ENCODE results near the gene HSBP1L1. TPM values are rescaled to one million over a fixed set of nuclear protein-coding genes. Genes with fewer than 3 reads are reported as not detected.

Gene HSBP1L1
- total and polyA plus RNA-seq, 2 of the 13 experiments (the other 11 are each of a cell fraction or from before 2014, with no cell fraction given) = 22.6 to 45.1 TPM

DNA sequence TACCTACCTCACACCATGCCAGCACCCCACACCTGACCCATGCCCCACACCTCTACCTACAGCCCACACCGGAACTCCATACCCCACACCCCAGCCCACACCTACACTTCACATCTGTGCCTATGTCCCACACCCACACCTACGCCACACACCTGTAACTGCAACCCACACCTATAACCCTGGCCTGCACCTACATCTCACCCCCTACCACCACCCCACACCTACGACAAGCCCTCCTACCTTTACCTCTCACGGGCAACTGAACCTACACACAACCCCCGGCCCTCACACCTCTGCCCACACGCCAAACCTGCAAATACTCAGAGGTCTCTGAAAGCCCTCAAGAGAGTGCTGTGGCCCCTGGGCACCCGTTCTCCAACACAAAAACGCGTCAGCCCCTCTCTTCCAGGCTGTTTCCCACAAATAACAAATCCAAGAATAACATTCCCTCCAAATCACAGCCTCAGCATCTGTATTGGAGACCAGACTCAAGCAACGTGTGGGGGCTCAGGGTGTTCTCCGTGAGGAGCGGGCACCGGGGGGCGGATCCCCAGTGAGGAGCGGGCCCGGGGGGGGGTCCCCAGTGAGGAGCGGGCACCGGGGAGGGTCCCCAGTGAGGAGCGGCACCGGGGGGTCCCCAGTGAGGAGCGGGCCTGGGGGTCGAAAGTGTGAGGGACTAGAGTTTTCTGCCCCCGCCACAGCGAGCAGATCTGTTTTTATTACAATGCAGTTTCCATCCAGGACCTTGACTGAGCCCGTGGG, 46.4 kb upstream of the HSBP1L1 start (continued):
- TF ChIP-seq, protein P1, sequence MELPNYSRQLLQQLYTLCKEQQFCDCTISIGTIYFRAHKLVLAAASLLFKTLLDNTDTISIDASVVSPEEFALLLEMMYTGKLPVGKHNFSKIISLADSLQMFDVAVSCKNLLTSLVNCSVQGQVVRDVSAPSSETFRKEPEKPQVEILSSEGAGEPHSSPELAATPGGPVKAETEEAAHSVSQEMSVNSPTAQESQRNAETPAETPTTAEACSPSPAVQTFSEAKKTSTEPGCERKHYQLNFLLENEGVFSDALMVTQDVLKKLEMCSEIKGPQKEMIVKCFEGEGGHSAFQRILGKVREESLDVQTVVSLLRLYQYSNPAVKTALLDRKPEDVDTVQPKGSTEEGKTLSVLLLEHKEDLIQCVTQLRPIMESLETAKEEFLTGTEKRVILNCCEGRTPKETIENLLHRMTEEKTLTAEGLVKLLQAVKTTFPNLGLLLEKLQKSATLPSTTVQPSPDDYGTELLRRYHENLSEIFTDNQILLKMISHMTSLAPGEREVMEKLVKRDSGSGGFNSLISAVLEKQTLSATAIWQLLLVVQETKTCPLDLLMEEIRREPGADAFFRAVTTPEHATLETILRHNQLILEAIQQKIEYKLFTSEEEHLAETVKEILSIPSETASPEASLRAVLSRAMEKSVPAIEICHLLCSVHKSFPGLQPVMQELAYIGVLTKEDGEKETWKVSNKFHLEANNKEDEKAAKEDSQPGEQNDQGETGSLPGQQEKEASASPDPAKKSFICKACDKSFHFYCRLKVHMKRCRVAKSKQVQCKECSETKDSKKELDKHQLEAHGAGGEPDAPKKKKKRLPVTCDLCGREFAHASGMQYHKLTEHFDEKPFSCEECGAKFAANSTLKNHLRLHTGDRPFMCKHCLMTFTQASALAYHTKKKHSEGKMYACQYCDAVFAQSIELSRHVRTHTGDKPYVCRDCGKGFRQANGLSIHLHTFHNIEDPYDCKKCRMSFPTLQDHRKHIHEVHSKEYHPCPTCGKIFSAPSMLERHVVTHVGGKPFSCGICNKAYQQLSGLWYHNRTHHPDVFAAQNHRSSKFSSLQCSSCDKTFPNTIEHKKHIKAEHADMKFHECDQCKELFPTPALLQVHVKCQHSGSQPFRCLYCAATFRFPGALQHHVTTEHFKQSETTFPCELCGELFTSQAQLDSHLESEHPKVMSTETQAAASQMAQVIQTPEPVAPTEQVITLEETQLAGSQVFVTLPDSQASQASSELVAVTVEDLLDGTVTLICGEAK (IDR thresholded peaks at IDR 0.05) = no peak
- TF ChIP-seq, protein P1 (CRISPR knock-in tag; IDR thresholded peaks at IDR 0.05) = no peak
- TF ChIP-seq TCF7 (IDR thresholded peaks at IDR 0.05; ENCODE audit: low read depth) (no peak), RFXAP (CRISPR knock-in tag; IDR thresholded peaks at IDR 0.05; ENCODE audit: borderline replicate concordance) (no peak), SP2 (CRISPR knock-in tag; IDR thresholded peaks at IDR 0.05) (no peak), THAP11 (CRISPR knock-in tag; IDR thresholded peaks at IDR 0.05) (no peak), TBX3 (IDR thresholded peaks at IDR 0.05; ENCODE audit: borderline replicate concordance) (no peak)
- TF ChIP-seq, protein P2, sequence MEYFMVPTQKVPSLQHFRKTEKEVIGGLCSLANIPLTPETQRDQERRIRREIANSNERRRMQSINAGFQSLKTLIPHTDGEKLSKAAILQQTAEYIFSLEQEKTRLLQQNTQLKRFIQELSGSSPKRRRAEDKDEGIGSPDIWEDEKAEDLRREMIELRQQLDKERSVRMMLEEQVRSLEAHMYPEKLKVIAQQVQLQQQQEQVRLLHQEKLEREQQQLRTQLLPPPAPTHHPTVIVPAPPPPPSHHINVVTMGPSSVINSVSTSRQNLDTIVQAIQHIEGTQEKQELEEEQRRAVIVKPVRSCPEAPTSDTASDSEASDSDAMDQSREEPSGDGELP (IDR thresholded peaks at IDR 0.05; ENCODE audit: borderline replicate concordance, low read depth) = no peak

Data from HepG2 (cell line).